PFSK-1 (cell line): ENCODE data around the gene CD1C.

ENCODE experiments used
- POLR2AphosphoS5 ChIP-seq: IDR thresholded peaks from 2 replicates; pipeline ENCODE4 v1.6.1; 2012; ENCODE audit warnings: low read depth, mild to moderate bottlenecking, control low read depth, low read length, moderate library complexity
- TAF1 ChIP-seq: IDR thresholded peaks from 2 replicates; pipeline ENCODE4 v1.6.1; 2012; ENCODE audit warnings: low read length, control low read depth, borderline replicate concordance; ENCODE audit not compliant: insufficient read depth

GRCh38 chr1:158324395-158324794 lies 34.7 kb downstream of the CD1C start:
- TF ChIP-seq POLR2AphosphoS5: no peak
- TF ChIP-seq TAF1: no peak
